Measurements from ENCODE around the gene RBM11.
A peak's percentile ranks its signal among the peaks of the same experiment; 100 is the strongest.
"Not testable (repeated sequence)": the region's sequence is repeated elsewhere in the genome, so short reads cannot be mapped to it uniquely, and the experiment has no call there.

RBM11 gene

DNA sequence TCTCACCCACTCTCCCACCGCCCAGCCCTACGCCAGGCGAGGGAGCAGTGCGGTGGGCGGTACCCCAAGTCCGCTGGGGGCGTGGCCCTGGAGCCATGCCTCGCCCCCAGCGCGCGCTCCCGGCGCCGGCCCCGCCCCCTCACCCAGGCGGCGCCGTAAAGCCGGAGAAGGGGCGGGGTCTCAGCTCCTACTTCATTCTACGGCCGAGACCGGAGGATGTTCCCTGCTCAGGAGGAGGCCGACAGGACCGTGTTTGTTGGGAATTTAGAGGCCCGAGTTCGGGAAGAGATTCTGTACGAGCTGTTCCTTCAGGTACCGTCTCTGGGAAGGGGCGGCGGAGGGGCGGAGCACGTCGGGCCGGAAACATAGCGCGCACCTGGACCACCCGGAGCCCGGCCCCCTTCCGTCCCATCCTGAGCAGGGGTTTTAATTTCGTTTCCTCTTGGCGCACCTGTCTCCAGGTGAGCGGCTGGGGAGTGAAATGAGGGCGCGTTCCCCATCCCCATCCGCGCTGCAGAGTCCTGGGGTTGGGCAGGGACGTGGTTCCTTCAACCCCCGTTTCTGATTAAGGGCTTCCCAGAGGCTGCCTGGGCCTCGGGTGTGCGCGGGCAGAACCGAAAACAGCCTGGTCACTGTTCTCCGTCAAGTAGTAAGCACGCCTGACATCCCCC lies at the start of gene RBM11:
RBM11 (plus strand) TSS at position 187 of the 671 bp plus-strand sequence; CDS start at position 217, 30 bp downstream.
- DNase-seq (ENCODE audit: low read depth in 2 of 2), result peak; percentile 54 to 75

DNA sequence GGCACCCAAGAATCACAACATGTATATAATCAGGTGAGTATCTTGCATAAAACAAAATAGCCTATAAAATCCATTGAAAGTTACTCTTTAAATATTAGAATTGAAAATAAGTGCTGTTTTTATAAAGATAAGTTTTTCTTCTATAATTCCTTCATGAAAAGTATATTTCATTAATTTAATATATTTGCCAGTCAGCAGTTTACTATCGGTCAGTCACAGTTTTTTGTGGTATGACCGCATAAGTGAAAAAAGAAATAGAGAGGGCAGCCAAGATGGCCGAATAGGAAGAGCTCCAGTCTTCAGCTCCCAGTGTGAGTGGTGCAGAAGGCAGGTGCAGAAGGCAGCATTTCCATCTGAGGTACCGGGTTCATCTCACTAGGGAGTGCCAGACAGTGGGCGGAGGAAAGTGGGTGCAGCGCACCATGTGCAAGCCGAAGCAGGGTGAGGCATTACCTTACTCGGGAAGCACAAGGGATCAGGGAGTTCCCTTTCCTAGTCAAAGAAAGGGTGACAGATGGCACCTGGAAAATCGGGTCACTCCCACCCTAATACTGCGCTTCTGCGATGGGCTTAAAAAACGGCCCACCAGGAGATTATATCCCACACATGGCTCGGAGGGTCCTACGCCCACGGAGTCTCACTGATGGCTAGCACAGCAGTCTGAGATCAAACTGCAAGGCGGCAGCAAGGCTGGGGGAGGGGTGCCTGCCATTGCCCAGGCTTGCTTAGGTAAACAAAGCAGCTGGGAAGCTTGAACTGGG lies 49.3 kb upstream of the RBM11 start:
- not testable (repeated sequence) for DNase-seq (ENCODE audit: low read depth in 2 of 2)

GRCh38 chr21:14206222-14206621 lies 9.7 kb upstream of the RBM11 start:
- no peak for DNase-seq (ENCODE audit: low read depth in 2 of 2)

GRCh38 chr21:14210738-14211137 lies 5.2 kb upstream of the RBM11 start, which contains the start of gene LIPI:
TSS of gene LIPI (minus strand) at chr21:14210955. CDS start at chr21:14210845, 110 bp downstream.
- no peak for DNase-seq (ENCODE audit: low read depth in 2 of 2)

GRCh38 chr21:14213164-14213563 lies 2.8 kb upstream of the RBM11 start:
- DNase-seq (ENCODE audit: low read depth in 2 of 2), result no peak

DNA sequence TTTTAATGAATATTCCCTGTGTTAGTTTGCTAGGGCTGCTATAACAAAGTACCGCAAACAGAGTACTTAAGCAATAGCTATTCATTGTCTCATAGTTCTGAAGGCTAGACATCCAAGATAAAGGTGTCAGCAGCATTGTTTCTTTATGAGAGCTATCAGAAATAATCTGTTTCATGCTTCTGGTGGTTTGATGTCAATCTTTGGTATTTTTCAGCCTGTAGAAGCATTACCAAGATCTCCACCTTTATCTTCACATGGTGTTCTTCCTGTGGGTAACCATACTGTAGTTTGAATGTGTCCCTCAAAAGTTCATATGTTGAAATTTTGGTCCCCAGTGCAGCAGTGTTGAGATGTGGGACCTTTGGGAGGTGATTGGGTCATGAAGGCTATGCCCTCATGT lies 7.4 kb downstream of the RBM11 start:
- DNase-seq (ENCODE audit: low read depth in 2 of 2), result no peak

GRCh38 chr21:14229399-14229798 lies 13.4 kb downstream of the RBM11 start:
- DNase-seq (ENCODE audit: low read depth in 2 of 2), result no peak

GRCh38 chr21:14235101-14235500 lies 19.1 kb downstream of the RBM11 start:
- DNase-seq (ENCODE audit: low read depth in 2 of 2), result no peak

DNA sequence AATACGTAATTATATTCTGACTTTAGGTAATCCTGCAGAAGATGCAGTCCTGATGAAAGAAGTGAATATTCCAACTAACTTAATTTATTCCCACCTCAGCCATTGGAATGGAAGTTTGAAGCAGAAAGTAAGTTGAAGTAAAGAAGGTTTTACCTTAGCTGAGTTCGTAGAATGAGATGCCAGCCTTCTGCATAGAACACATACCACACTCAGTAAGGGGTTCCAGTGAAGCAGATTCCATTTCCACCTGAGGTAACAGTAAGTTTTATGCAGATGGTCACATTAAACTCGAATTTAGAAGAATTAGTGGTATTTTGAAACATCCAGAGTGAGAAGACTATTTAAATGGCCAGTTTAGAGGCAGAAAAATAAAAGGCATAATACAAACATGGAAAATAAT lies 20.2 kb downstream of the RBM11 start:
- no peak for DNase-seq (ENCODE audit: low read depth in 2 of 2)

DNA sequence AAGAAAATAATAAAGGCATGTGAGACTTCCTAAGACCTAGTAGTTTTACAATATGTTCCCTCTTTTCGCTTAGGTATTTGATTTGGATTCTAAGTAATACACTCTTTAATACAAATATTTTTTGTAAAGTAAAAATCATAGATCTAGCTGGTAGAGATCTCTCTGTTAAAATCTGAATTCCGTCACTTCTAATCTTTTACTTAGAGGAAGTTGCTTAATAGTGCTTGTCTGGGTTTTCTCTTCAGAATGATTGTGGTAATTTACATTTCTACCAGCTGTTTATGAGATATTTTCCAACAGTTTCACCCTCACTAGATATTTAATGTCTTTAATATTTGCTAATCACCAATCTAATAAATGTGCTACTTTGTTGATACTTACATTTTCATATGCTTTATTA lies 23.3 kb downstream of the RBM11 start:
- DNase-seq (ENCODE audit: low read depth in 2 of 2), result no peak

DNA sequence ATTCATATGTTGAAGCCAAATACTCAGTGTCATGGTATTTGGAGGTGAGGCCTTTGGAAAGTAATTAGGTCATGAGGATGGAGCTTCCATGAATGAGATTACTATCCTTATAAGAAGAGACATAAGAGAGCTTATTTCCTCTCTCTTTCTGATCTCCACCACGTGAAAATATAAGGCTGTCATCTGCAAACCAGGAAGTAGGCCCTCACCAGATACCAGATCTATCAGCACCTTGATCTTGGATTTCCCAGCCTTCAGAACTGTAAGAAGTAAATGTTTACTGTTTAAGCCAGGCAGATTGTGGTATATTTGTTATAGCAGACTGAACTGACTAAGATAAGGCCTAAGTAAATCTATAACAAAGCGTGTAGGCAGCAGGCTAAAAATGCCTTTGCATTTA lies 25.3 kb downstream of the RBM11 start:
- DNase-seq (ENCODE audit: low read depth in 2 of 2), result no peak

- DNase-seq (ENCODE audit: low read depth in 2 of 2), result no peak
Observed at GRCh38 chr21:14243461-14243860, 27.5 kb downstream of the RBM11 start.

DNA sequence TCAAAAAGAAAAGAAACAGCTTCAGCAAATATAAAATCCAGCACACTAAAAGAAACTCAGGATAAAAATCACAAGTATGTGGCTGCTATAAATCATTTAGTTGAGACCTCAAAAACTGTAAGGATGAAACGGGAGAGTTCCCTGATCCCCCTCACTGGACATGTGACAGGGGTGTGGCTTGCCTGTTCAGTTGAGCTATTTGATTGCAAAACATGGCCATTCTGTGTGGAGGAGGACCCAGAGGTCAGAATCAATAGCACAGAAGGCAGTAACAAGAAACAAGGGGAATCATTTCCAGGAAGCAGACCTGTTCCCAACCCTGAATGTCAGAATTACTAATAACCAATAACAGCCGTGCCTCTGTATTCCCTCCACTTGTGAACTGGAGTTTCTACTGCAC lies 27.9 kb downstream of the RBM11 start:
- no peak for DNase-seq (ENCODE audit: low read depth in 2 of 2)

DNA sequence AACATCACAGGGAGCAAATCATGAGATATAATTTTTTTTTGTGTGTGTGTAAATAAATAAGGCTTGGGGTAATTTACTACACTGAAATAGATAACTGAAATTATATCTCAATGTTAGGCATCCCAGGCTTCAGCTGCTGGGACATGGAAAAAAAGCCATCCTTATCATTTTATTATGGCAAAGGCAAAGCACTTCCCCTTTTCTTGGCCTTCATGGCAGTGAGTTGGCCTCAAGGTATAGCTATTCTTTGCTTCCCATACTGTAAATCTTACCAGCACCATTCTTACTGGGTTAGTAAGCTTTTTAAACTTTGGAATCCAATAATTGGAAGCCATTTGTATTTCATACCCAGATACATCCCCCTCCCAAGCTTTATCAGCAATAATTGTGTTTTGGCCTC lies 29.0 kb downstream of the RBM11 start:
- no peak for DNase-seq (ENCODE audit: low read depth in 2 of 2)

DNA sequence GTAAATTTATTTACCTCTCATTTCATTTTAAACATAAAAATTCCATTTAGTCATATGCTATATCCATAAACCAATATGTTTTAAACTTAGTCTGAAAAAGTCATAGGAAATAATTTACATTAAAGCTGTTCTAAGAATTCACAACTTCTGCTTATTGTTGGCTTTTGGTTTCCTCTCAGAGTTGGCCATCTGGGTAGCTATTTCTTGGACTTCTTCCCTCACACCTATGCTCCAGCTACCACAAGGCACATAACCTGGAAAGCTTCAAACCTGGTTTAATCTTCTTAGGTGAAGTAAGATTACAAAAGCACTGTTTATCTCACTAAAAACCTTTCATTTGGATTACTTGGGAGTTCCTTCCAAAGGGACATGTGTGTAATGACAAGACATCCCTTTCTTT lies 29.8 kb downstream of the RBM11 start:
- DNase-seq (ENCODE audit: low read depth in 2 of 2), result no peak

DNA sequence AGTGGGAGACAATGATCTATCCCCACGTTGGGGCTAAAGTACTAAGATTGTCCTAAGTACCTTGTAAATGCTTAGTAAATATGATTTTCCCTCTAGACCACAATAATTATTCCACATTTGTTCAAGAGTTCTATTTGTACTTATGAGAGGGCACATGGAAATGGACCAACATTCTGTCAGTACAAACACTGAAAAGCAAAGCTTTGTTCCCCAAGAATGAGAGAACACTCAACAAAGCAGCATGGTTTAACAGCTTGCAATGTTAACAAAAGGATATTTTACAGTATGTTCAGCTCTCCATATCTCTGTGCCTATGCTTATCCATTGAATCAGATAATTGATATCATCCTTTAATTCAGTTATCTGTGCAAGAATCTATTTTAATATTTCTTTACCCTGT lies 35.4 kb downstream of the RBM11 start:
- no peak for DNase-seq (ENCODE audit: low read depth in 2 of 2)

- DNase-seq (ENCODE audit: low read depth in 2 of 2), result no peak
Observed at GRCh38 chr21:14259747-14260146, 43.8 kb downstream of the RBM11 start.

GRCh38 chr21:14260174-14260764 lies 44.3 kb downstream of the RBM11 start:
- DNase-seq (ENCODE audit: low read depth in 2 of 2), result no peak

DNA sequence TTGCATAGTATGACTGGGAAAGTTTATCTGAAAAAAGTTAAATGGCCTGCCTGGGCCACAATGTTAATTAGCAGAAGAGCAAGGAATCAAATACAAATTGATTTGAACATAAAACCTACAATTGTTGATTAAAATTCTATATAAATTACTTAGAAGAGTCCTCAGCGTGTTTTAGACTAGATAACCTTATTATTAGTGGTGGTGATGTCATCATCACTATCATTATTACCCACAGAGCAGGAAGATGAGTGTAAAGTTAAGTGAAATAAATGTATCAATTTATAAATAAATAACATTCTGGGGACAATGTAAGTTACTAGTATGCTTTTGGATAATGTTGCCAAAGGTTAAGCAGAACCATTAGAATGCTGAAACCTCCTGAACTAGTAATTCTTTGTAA lies 46.1 kb downstream of the RBM11 start:
- DNase-seq (ENCODE audit: low read depth in 2 of 2), result no peak

GRCh38 chr21:14263879-14264278 lies 47.9 kb downstream of the RBM11 start:
- DNase-seq (ENCODE audit: low read depth in 2 of 2), result no peak

DNA sequence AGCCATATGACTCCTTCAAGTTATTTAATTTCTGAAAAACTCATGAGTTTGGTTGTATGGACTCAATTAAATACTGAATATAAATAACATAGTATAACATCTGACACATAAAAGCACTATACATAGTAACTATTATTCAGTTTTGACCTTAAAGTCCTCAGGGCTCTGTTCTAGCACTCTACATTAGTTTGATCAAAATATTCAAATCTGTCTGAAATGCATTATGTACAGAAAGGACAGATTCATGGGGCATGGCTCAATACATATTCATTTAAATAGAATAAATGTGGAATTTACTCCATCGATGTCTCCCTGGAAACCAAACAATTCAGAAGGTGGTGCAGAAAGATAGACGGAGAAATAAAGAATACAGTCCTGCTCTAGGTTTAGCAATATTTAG lies 49.1 kb downstream of the RBM11 start:
- DNase-seq (ENCODE audit: low read depth in 2 of 2), result no peak

GRCh38 chr21:14267076-14267475 lies 51.1 kb downstream of the RBM11 start:
- no peak for DNase-seq (ENCODE audit: low read depth in 2 of 2)

DNA sequence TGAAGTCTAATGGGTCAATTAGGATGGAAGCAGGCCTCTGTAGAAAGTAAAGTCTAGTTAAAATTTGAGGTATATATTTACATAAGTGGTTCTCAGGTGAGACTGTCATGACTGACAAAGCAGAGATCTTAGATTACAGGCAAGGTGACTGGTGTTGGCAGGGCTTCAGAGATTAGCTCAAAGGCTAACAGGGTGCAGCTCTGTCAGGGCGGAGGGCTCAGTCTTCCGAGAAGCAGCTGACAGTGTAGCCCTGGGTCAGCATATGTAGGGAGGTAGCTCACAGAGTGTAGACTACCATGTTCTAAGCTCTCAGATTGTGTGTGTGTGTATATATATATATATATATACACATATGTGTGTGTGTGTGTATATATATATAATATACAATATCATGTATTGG lies 54.7 kb downstream of the RBM11 start:
- DNase-seq (ENCODE audit: low read depth in 2 of 2), result no peak

Data from stimulated activated CD4-positive, alpha-beta T cell treated with anti-CD3 and anti-CD28 coated beads, Interleukin-15, amount 100 ng/mL, for 48 hours (primary cell).